OCI-LY3 (cell line): ENCODE results near the gene SIK2.

Experiments used
- H2AFZ ChIP-seq: fragments of 200-600, 300-600 bp; shearing (Covaris generic); 2 replicates; pipeline ENCODE4 v1.6.0; 2014; ENCODE audit warnings: antibody characterized with exemption, low read depth, low read length
- H3K27ac ChIP-seq: fragments of 200-600, 300-600 bp; sonication (generic); 2 replicates; pipeline ENCODE4 v1.5.1; 2014; ENCODE audit warnings: mild to moderate bottlenecking, low read length, moderate library complexity, mixed read lengths
- H3K27me3 ChIP-seq: fragments of 200-600, 300-600 bp; sonication (generic); 2 replicates; pipeline ENCODE4 v1.6.1; 2014; ENCODE audit warnings: low read depth, low read length, mixed read lengths
- H3K36me3 ChIP-seq: fragments of 200-600, 300-600 bp; sonication (generic); replicated peaks from 2 replicates; pipeline ENCODE3; 2014; ENCODE audit warnings: low read depth, low read length, mixed read lengths
- H3K4me1 ChIP-seq: fragments of 300-600, 200-600 bp; sonication (generic); 2 replicates; pipeline ENCODE4 v1.6.1; 2014; ENCODE audit warnings: low read length, mixed read lengths
- H3K4me2 ChIP-seq: fragments of 200-600, 300-600 bp; sonication (generic); 2 replicates; pipeline ENCODE4 v1.6.1; 2014; ENCODE audit warnings: low read length, mixed read lengths
- H3K4me3 ChIP-seq: fragments of 300-600, 200-600 bp; sonication (generic); 2 replicates; pipeline ENCODE4 v1.5.1; 2014; ENCODE audit warnings: antibody characterized with exemption, mild to moderate bottlenecking, low read length, moderate library complexity
- H3K79me2 ChIP-seq: fragments of 300-600, 200-600 bp; shearing (Covaris generic); 2 replicates; pipeline ENCODE4 v1.6.1; 2014; ENCODE audit warnings: mild to moderate bottlenecking, low read length, mixed read lengths
- H3K9ac ChIP-seq: fragments of 300-600, 200-600 bp; shearing (Covaris generic); 2 replicates; pipeline ENCODE4 v1.6.0; 2014; ENCODE audit warnings: mild to moderate bottlenecking, low read length, moderate library complexity
- H3K9me3 ChIP-seq: fragments of 200-600, 300-600 bp; shearing (Covaris generic); 2 replicates; pipeline ENCODE4 v1.6.1; 2014; ENCODE audit warnings: low read length, mixed read lengths; ENCODE audit not compliant: insufficient read depth
- H4K20me1 ChIP-seq: fragments of 200-600, 300-600 bp; sonication (generic); 2 replicates; pipeline ENCODE4 v1.6.1; 2016; ENCODE audit warnings: low read length, mixed read lengths; ENCODE audit not compliant: insufficient read depth
- EZH2phosphoT487 ChIP-seq: fragments of 200-600 bp; shearing (Covaris generic); IDR thresholded peaks from 2 replicates; pipeline ENCODE4 v1.6.1; 2018; ENCODE audit warnings: antibody characterized with exemption, mixed run types, low read depth
- TF ChIP-seq, protein P1 (sequence below): fragments of 200-600, 300-600 bp; sonication (generic); IDR thresholded peaks from 2 replicates; pipeline ENCODE4 v1.5.1; 2014; ENCODE audit warnings: antibody characterized with exemption, low read length, low read depth

SIK2 gene

DNA sequence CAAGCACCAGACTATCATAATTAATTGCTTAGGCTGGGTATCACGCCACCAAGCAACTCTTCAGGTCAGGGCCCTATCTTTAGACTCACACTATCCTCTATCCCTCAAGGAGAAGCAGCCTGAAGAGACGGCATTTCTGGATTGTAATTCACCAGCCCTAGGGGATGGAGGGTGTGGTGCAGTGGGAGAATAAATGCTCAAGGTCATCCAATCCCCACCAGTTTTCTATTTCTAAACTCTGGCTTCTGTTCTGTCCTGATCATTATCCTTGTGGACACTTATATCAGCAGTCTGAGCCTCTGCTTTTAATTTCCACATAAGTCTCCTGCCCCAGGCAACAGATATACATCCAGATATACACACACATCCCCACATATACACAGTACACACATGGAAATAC, 13.1 kb upstream of the SIK2 start:
- peaks cover 12% of the 10 kb centered on the region for H3K4me1 ChIP-seq
- no peaks in the 10 kb centered on the region for H3K9me3 ChIP-seq
- H2AFZ ChIP-seq, result no peak overlapping the region
- no peak for TF ChIP-seq EZH2phosphoT487
- TF ChIP-seq, protein P1, sequence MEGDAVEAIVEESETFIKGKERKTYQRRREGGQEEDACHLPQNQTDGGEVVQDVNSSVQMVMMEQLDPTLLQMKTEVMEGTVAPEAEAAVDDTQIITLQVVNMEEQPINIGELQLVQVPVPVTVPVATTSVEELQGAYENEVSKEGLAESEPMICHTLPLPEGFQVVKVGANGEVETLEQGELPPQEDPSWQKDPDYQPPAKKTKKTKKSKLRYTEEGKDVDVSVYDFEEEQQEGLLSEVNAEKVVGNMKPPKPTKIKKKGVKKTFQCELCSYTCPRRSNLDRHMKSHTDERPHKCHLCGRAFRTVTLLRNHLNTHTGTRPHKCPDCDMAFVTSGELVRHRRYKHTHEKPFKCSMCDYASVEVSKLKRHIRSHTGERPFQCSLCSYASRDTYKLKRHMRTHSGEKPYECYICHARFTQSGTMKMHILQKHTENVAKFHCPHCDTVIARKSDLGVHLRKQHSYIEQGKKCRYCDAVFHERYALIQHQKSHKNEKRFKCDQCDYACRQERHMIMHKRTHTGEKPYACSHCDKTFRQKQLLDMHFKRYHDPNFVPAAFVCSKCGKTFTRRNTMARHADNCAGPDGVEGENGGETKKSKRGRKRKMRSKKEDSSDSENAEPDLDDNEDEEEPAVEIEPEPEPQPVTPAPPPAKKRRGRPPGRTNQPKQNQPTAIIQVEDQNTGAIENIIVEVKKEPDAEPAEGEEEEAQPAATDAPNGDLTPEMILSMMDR, result no peak
- H3K4me2 ChIP-seq, result no peak overlapping the region
- H3K4me3 ChIP-seq, result no peak overlapping the region
- 0 out of 2 replicates have a peak, but pooled peaks cover 3% of the 10 kb centered on the region for H3K27me3 ChIP-seq
- H3K27ac ChIP-seq, result no peak overlapping the region
- no peaks in the 10 kb centered on the region for H3K79me2 ChIP-seq
- no peak overlapping the region for H3K9ac ChIP-seq
- H4K20me1 ChIP-seq, result no peaks in the 10 kb centered on the region
- no peaks in the 10 kb centered on the region for H3K36me3 ChIP-seq

DNA sequence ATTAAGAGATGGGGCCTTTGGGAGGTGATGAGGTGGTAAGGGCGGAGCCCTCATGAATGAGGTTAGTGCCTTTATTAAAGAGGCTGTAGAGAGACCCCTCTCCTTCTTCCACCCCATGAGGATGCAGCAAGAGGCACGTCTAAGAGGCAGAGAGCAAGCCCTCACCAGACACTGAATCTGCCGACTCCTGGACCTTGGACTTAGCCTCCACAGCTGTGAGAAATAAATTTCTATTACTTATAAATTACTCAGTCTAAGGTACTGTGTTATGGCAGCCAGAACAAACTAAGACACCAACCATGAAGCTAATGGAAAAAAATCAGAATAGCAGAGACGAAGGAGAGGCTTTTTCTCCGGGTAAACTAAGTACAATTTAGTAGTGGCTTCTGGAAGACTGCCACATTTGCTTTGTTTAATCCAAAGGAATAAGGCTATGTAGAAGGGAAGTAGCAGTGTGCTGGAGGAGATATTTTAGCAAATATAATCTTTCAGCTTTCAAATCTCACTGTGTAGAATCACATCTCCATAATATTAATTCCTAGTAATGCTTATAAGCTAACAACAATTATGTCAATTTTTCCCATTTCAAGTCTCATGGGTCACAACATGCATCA, 12.3 kb upstream of the SIK2 start:
- TF ChIP-seq EZH2phosphoT487, result no peak
- TF ChIP-seq, protein P1, result no peak
- no peak overlapping the region for H2AFZ ChIP-seq

DNA sequence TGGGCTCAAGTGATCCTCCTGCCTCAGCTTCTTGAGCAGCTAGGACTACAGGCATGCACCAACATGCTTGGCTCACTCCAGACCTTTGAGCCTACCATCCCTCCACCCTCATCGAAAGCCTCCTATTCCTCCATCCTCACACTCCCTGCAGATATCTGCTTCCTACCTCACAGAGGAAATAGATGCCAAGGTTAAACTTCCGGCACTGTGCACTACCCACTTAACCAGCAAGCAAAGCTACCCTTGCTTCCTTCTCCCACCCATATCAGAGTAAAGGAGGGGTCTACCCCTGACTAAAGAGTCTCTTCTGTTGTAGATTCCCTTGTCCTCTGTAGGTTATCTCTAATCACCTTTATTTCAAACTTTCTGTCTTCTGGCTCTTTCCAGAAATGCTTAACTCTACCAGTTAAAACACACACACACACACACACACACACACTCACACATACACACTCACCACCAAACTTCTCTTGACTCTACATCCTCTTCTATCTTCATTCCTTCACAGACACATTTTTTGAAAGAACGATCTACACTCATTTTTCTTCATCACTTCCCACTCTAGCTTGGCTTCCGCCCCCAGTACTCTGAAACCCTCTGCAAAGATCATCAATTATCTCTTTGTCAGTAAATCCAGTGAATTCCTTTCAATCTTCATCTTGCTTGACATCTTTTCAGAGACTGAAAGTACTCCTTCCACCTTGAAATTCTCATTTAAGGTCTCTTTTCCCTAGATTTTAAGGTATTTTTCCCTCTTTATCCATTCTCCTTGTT, 10.9 kb upstream of the SIK2 start:
- Histone ChIP-seq H3K4me2 (no peak overlapping the region), H3K27me3 (0 out of 2 replicates have a peak, but pooled peaks cover 8% of the 10 kb centered on the region), H3K9me3 (no peaks in the 10 kb centered on the region), H3K36me3 (no peaks in the 10 kb centered on the region), H3K79me2 (no peaks in the 10 kb centered on the region), H3K4me3 (no peak overlapping the region), H3K4me1 (peaks cover 13% of the 10 kb centered on the region), H2AFZ (no peak overlapping the region), H4K20me1 (no peaks in the 10 kb centered on the region), H3K27ac (no peak overlapping the region), H3K9ac (no peak overlapping the region)
- TF ChIP-seq, protein P1, result no peak
- TF ChIP-seq EZH2phosphoT487, result no peak

More for the DNA sequence above, 12.3 kb upstream of the SIK2 start:
- no peaks in the 10 kb centered on the region for H3K36me3 ChIP-seq
- H4K20me1 ChIP-seq, result no peaks in the 10 kb centered on the region
- no peak overlapping the region for H3K4me2 ChIP-seq
- H3K4me3 ChIP-seq, result no peak overlapping the region
- no peak overlapping the region for H3K27ac ChIP-seq
- no peaks in the 10 kb centered on the region for H3K79me2 ChIP-seq
- H3K27me3 ChIP-seq, result 0 out of 2 replicates have a peak, but pooled peaks cover 3% of the 10 kb centered on the region
- no peaks in the 10 kb centered on the region for H3K9me3 ChIP-seq
- H3K4me1 ChIP-seq, result peaks cover 19% of the 10 kb centered on the region
- no peak overlapping the region for H3K9ac ChIP-seq

DNA sequence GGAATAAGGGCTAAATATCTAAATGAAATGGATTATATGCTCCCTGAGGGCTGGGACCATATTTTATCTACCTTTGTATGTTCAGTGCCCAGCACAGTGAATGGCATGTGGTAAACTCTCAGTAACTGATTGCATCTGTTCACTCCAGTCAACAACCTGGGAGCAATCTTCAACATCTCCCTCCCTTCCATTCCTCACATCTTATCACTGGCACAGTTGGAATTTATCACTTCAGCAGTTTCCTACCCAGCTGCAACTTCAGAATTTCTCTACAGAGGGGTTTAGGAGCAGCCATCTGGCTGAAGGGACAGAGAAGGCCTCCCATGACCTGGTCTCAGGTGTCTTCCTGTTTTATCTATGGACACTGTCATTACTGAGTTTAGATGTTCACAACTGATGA, 9.8 kb upstream of the SIK2 start:
- Histone ChIP-seq H4K20me1 (no peaks in the 10 kb centered on the region), H3K9ac (no peak overlapping the region), H2AFZ (no peak overlapping the region), H3K27ac (no peak overlapping the region), H3K4me3 (no peak overlapping the region), H3K79me2 (no peaks in the 10 kb centered on the region), H3K4me2 (no peak overlapping the region), H3K9me3 (no peaks in the 10 kb centered on the region), H3K27me3 (0 out of 2 replicates have a peak, but pooled peaks cover 8% of the 10 kb centered on the region), H3K4me1 (peaks cover 17% of the 10 kb centered on the region), H3K36me3 (no peaks in the 10 kb centered on the region)
- no peak for TF ChIP-seq EZH2phosphoT487
- TF ChIP-seq, protein P1, result no peak
